ENCODE data around the gene XCR1.

XCR1 gene, protein sequence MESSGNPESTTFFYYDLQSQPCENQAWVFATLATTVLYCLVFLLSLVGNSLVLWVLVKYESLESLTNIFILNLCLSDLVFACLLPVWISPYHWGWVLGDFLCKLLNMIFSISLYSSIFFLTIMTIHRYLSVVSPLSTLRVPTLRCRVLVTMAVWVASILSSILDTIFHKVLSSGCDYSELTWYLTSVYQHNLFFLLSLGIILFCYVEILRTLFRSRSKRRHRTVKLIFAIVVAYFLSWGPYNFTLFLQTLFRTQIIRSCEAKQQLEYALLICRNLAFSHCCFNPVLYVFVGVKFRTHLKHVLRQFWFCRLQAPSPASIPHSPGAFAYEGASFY

DNA sequence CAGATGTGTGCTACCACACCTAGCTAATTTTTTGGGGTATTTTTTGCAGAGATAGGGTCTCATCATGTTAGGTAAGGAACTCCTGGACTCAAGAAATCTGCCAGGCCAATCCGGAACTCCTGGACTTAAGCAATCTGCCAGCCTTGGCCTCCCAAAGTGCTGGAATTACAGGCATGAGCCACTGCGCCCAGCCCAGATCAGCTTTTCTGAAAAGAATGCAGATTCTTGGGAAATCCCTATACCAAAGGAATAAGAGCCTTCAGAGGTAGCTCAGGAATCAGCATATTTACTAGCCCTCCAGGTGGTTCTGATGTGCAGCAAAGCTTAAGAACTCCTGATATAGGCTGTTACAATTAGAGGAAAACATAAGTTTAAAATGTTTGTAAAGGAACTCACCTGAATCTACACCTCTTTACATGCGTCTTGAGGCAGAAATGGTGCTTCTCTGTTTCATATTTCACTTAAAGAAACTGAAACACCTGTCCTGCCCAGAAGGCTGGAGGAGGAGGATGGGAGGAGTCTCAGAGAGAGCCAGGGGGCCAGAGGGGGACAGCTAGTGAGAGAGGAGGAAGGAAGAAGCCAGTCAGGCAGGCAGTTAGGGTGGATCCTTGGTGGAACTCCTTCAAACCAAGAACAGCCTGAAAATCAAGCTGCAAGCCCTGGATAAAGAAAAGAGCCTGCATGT is at the start of gene XCR1:
Gene XCR1, minus strand, starts transcription at position 463 of the 685 bp plus-strand sequence. CDS start 5,536 bp downstream, outside the sequence.
- Histone ChIP-seq H3K9me3 (no peaks in the 10 kb centered on the region), H3K4me1 (no peaks in the 10 kb centered on the region), H3K4me3 (no peak within 1 kb of the TSS), H3K27me3 (ENCODE audit: low read depth) (peaks cover 5% of the 10 kb centered on the region; the same call in 1 of the 2 replicates), H3K36me3 (replicated peaks) (no peaks in the 10 kb centered on the region)
- DNase-seq (ENCODE audit: low spot score in 2 of 2) = no peak
- in situ Hi-C loops (cut with MboI; ENCODE audit: low sequenced_read_pairs) = no loop called here

DNA sequence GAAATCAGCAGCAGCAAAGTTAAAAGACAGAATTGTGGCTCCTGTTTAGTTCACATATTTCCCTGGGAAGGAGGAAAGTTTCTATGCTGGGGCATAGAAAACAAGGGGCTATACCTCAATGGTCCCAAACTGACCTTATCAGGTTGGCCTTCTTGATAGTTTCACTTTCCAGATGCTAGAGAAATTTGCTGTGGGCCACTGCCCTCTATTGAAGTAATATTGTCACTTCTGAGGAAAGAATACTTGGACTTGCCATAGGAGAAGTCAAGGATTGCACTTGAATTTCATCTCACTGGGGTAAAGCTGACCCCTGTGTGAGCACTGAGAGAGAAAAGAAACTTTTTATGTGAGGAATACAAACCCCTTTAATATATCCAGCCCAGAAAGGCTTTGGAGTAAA is 49.3 kb upstream of the XCR1 start:
- in situ Hi-C loops (cut with MboI; ENCODE audit: low sequenced_read_pairs) = loop anchor here (5.0 to 25.0 kb wide), 2 partner anchors 144 to 1039 kb away; partner anchors contain the start of gene CLEC3B
- no peak for DNase-seq (ENCODE audit: low spot score in 2 of 2)
- Histone ChIP-seq H3K4me1 (no peaks in the 10 kb centered on the region), H3K4me3 (no peak overlapping the region), H3K36me3 (replicated peaks) (no peaks in the 10 kb centered on the region), H3K9me3 (no peaks in the 10 kb centered on the region), H3K27me3 (ENCODE audit: low read depth) (0 out of 2 replicates have a peak, but pooled peaks cover 3% of the 10 kb centered on the region)

DNA sequence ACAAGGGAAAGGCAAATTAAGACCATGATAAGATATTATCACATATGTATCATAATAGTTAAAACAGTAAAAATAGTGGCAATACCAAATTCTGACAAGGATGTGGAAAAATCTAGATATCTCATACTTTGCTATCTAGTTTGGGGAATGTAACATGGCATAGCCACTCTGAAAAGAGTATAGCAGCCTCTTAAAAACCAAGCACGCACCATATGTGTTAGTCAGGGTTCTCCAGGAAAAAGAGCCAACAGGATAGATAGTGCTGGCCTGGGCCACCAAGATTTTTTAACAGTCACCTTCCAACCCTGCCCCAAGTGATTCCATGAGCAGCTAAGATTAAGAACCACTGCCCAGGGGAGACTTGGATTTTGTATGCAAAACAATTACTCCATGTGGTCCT is 48.5 kb upstream of the XCR1 start:
- DNase-seq (ENCODE audit: low spot score in 2 of 2) = no peak
- H3K4me3 ChIP-seq = no peak overlapping the region
- H3K36me3 ChIP-seq (replicated peaks) = no peaks in the 10 kb centered on the region
- H3K4me1 ChIP-seq = no peaks in the 10 kb centered on the region
- no peaks in the 10 kb centered on the region for H3K9me3 ChIP-seq
- in situ Hi-C loops (cut with MboI; ENCODE audit: low sequenced_read_pairs) = loop anchor here (5.0 to 25.0 kb wide), 2 partner anchors 144 to 1039 kb away; partner anchors contain the start of gene CLEC3B
- H3K27me3 ChIP-seq (ENCODE audit: low read depth) = peaks cover 6% of the 10 kb centered on the region; the same call in 1 of the 2 replicates

- H3K36me3 ChIP-seq (replicated peaks) = no peaks in the 10 kb centered on the region
- no peak for DNase-seq (ENCODE audit: low spot score in 2 of 2)
- H3K9me3 ChIP-seq = no peaks in the 10 kb centered on the region
- in situ Hi-C loops (cut with MboI; ENCODE audit: low sequenced_read_pairs) = no loop called here
- H3K4me1 ChIP-seq = no peaks in the 10 kb centered on the region; the same call in 1 of the 2 replicates
- peaks cover 4% of the 10 kb centered on the region; the same call in 1 of the 2 replicates for H3K27me3 ChIP-seq (ENCODE audit: low read depth)
- no peak overlapping the region for H3K4me3 ChIP-seq
Observed at GRCh38 chr3:46071222-46071858, 44.1 kb upstream of the XCR1 start.

- Histone ChIP-seq H3K36me3 (replicated peaks) (no peaks in the 10 kb centered on the region), H3K9me3 (no peaks in the 10 kb centered on the region), H3K4me1 (no peaks in the 10 kb centered on the region; the same call in 1 of the 2 replicates), H3K27me3 (ENCODE audit: low read depth) (peaks cover 4% of the 10 kb centered on the region; the same call in 1 of the 2 replicates), H3K4me3 (no peak overlapping the region)
- in situ Hi-C loops (cut with MboI; ENCODE audit: low sequenced_read_pairs) = no loop called here
- DNase-seq (ENCODE audit: low spot score in 2 of 2) = no peak
Observed at GRCh38 chr3:46070595-46071093, 43.4 kb upstream of the XCR1 start.

- Histone ChIP-seq H3K36me3 (replicated peaks) (no peaks in the 10 kb centered on the region), H3K9me3 (no peaks in the 10 kb centered on the region), H3K4me3 (no peak overlapping the region), H3K27me3 (ENCODE audit: low read depth) (peaks cover 10% of the 10 kb centered on the region), H3K4me1 (no peaks in the 10 kb centered on the region; the same call in 1 of the 2 replicates)
- in situ Hi-C loops (cut with MboI; ENCODE audit: low sequenced_read_pairs) = no loop called here
- DNase-seq (ENCODE audit: low spot score in 2 of 2) = no peak
Observed at GRCh38 chr3:46068501-46068900, 41.2 kb upstream of the XCR1 start.

DNA sequence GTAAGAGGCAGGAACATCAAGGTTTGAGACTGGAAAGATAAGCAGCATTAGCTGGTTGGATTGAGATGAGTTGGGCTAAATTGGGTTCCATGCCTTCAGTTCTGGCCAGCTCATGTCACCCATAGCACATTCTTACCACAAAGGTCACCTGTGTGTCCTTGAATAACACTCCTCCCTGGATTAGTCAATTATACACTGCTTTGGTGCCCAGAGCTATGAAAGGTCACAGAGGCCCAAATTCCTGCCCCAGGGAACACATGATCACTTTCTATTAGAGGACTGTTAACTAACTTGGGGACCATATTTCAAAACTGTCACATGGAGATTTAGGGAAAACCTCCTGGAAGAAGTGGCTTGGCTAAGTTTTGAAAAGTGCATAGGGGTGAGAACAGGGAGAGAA is 40.1 kb upstream of the XCR1 start:
- DNase-seq (ENCODE audit: low spot score in 2 of 2) = no peak
- Histone ChIP-seq H3K27me3 (ENCODE audit: low read depth) (peaks cover 10% of the 10 kb centered on the region), H3K36me3 (replicated peaks) (no peaks in the 10 kb centered on the region), H3K4me1 (no peaks in the 10 kb centered on the region; the same call in 1 of the 2 replicates), H3K4me3 (no peak overlapping the region), H3K9me3 (no peaks in the 10 kb centered on the region)
- in situ Hi-C loops (cut with MboI; ENCODE audit: low sequenced_read_pairs) = no loop called here

- peaks cover 6% of the 10 kb centered on the region for H3K27me3 ChIP-seq (ENCODE audit: low read depth)
- no peaks in the 10 kb centered on the region; the same call in 1 of the 2 replicates for H3K4me1 ChIP-seq
- no peaks in the 10 kb centered on the region for H3K36me3 ChIP-seq (replicated peaks)
- in situ Hi-C loops (cut with MboI; ENCODE audit: low sequenced_read_pairs) = no loop called here
- no peaks in the 10 kb centered on the region for H3K9me3 ChIP-seq
- DNase-seq (ENCODE audit: low spot score in 2 of 2) = no peak
- no peak overlapping the region for H3K4me3 ChIP-seq
Observed at GRCh38 chr3:46065750-46066256, 38.5 kb upstream of the XCR1 start.

- peaks cover 6% of the 10 kb centered on the region for H3K27me3 ChIP-seq (ENCODE audit: low read depth)
- no peak for DNase-seq (ENCODE audit: low spot score in 2 of 2)
- H3K4me1 ChIP-seq = no peaks in the 10 kb centered on the region; the same call in 1 of the 2 replicates
- no peak overlapping the region for H3K4me3 ChIP-seq
- no peaks in the 10 kb centered on the region for H3K36me3 ChIP-seq (replicated peaks)
- no peaks in the 10 kb centered on the region for H3K9me3 ChIP-seq
- in situ Hi-C loops (cut with MboI; ENCODE audit: low sequenced_read_pairs) = no loop called here
Observed at GRCh38 chr3:46065294-46065705, 38.0 kb upstream of the XCR1 start.

- Histone ChIP-seq H3K4me1 (no peaks in the 10 kb centered on the region), H3K4me3 (no peak overlapping the region), H3K27me3 (ENCODE audit: low read depth) (peaks cover 6% of the 10 kb centered on the region), H3K9me3 (no peaks in the 10 kb centered on the region), H3K36me3 (replicated peaks) (no peaks in the 10 kb centered on the region)
- DNase-seq (ENCODE audit: low spot score in 2 of 2) = no peak
- in situ Hi-C loops (cut with MboI; ENCODE audit: low sequenced_read_pairs) = no loop called here
Observed at GRCh38 chr3:46062679-46063078, 35.4 kb upstream of the XCR1 start.

GRCh38 chr3:46061887-46062286 is 34.6 kb upstream of the XCR1 start:
- H3K4me3 ChIP-seq = no peak overlapping the region
- H3K9me3 ChIP-seq = no peaks in the 10 kb centered on the region
- in situ Hi-C loops (cut with MboI; ENCODE audit: low sequenced_read_pairs) = no loop called here
- H3K36me3 ChIP-seq (replicated peaks) = no peaks in the 10 kb centered on the region
- DNase-seq (ENCODE audit: low spot score in 2 of 2) = no peak
- peaks cover 6% of the 10 kb centered on the region for H3K27me3 ChIP-seq (ENCODE audit: low read depth)
- H3K4me1 ChIP-seq = no peaks in the 10 kb centered on the region

GRCh38 chr3:46061108-46061720 is 33.9 kb upstream of the XCR1 start:
- no peak for DNase-seq (ENCODE audit: low spot score in 2 of 2)
- Histone ChIP-seq H3K27me3 (ENCODE audit: low read depth) (peaks cover 6% of the 10 kb centered on the region), H3K4me1 (no peaks in the 10 kb centered on the region), H3K36me3 (replicated peaks) (no peaks in the 10 kb centered on the region), H3K4me3 (no peak overlapping the region), H3K9me3 (no peaks in the 10 kb centered on the region)
- in situ Hi-C loops (cut with MboI; ENCODE audit: low sequenced_read_pairs) = no loop called here

- DNase-seq (ENCODE audit: low spot score in 2 of 2) = no peak
- peaks cover 6% of the 10 kb centered on the region for H3K27me3 ChIP-seq (ENCODE audit: low read depth)
- H3K36me3 ChIP-seq (replicated peaks) = no peaks in the 10 kb centered on the region
- in situ Hi-C loops (cut with MboI; ENCODE audit: low sequenced_read_pairs) = no loop called here
- no peaks in the 10 kb centered on the region for H3K9me3 ChIP-seq
- no peaks in the 10 kb centered on the region for H3K4me1 ChIP-seq
- H3K4me3 ChIP-seq = no peak overlapping the region
Observed at GRCh38 chr3:46060551-46060950, 33.3 kb upstream of the XCR1 start.

Measured in HAP-1 (cell line).